Gastrocnemius medialis (tissue), 4 donors: ENCODE results near the gene MYOM1.

Source experiments
- POLR2A ChIP-seq, 2 donors: fragments of 450-650 bp; IDR thresholded peaks; one replicate each; pipeline ENCODE4 v1.6.1; 2017; ENCODE audit warnings: antibody characterized with exemption in 2 of 2, mild to moderate bottlenecking in 2 of 2, moderate library complexity in 2 of 2
- TF ChIP-seq, protein P1 (sequence below), 5 experiments: fragments of 450-650 bp in 3 of 5; fragments of 200-600 bp in 2 of 5; sonication (generic) in 2 of 5; IDR thresholded peaks in 4 of 5; conservative IDR thresholded peaks in 1 of 5; 1 replicate in 4 of 5; 2 replicates in 1 of 5; pipeline ENCODE4 v1.5.1; 2016 to 2019; ENCODE audit warnings: antibody characterized with exemption in 5 of 5, mild to moderate bottlenecking in 3 of 5, moderate library complexity in 3 of 5

DNA sequence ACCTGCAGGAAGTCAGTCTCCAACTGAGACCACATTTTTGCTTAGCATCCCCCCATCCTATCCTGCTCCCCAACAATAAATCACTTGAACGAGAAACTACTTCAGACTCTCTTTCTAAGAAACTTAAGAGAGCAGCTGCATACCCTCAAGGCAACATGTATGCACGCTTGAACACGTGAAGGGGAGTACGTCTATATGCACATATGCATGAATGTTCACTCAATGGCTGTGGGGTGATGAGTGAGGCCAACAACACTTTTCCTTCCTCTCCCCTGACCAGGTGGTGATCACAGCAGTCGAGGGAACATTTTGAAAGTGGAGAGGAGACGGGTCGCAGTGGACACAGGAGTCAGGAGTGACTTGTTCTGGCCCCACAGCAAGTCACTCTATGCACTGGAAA, 127.0 kb downstream of the MYOM1 start:
- TF ChIP-seq, protein P1, sequence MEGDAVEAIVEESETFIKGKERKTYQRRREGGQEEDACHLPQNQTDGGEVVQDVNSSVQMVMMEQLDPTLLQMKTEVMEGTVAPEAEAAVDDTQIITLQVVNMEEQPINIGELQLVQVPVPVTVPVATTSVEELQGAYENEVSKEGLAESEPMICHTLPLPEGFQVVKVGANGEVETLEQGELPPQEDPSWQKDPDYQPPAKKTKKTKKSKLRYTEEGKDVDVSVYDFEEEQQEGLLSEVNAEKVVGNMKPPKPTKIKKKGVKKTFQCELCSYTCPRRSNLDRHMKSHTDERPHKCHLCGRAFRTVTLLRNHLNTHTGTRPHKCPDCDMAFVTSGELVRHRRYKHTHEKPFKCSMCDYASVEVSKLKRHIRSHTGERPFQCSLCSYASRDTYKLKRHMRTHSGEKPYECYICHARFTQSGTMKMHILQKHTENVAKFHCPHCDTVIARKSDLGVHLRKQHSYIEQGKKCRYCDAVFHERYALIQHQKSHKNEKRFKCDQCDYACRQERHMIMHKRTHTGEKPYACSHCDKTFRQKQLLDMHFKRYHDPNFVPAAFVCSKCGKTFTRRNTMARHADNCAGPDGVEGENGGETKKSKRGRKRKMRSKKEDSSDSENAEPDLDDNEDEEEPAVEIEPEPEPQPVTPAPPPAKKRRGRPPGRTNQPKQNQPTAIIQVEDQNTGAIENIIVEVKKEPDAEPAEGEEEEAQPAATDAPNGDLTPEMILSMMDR (IDR thresholded peaks at IDR 0.05 in 4 of 5, conservative IDR thresholded peaks at IDR 0.05 in 1 of 5) = no peak
- TF ChIP-seq POLR2A (IDR thresholded peaks at IDR 0.05) = no peak
